HG03342 (cell line): Measurements from ENCODE around the gene RNF212B.
A peak's percentile ranks its signal among the peaks of the same experiment; 100 is the strongest.

Experiments used
- ATAC-seq: cut with Tn5 transposase; IDR thresholded peaks from one replicate; pipeline ENCODE4 v1.9.1; 2021; ENCODE audit warnings: mild to moderate bottlenecking, moderate library complexity; ENCODE audit not compliant: unreplicated experiment

Gene RNF212B

DNA sequence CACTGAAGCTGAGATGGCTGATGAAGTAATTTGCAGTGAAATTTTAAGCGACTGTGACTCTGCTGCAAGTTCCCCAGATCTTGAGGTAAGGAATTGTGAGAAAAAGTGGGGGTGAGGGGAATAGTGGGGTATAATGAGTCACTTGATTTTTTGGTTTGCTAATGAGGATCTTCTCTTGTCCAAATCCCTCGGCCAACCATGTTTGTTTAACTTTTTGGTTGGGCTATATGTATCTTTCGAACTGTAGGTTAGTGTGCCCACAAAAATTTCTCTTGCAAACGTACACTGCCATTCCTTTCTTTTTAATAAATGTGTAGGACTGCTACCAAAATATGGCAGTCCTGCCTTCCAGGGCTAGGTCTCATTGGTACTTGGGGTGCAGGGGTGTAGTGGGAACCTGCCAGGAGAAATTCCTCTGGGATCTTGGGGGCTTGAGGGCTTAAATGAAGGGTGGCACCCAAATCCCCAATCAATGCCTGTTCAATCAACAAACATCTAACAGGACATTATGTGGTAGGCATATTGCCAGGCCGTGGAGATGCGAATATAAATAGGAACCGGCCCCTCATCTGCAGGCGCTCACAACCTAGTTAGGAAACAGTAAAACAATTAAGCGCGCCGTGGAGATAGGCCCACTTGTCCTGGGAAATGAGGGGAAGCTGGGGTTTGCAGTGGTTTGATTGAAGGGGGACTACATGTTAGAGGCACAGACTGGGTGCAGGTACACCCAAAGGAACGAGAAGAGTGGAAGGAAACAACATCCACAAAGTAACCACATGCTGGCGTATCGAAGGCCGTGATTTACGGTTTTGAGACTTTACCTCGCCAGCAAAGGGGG lies 82.2 kb downstream of the RNF212B start:
- no peak for ATAC-seq

DNA sequence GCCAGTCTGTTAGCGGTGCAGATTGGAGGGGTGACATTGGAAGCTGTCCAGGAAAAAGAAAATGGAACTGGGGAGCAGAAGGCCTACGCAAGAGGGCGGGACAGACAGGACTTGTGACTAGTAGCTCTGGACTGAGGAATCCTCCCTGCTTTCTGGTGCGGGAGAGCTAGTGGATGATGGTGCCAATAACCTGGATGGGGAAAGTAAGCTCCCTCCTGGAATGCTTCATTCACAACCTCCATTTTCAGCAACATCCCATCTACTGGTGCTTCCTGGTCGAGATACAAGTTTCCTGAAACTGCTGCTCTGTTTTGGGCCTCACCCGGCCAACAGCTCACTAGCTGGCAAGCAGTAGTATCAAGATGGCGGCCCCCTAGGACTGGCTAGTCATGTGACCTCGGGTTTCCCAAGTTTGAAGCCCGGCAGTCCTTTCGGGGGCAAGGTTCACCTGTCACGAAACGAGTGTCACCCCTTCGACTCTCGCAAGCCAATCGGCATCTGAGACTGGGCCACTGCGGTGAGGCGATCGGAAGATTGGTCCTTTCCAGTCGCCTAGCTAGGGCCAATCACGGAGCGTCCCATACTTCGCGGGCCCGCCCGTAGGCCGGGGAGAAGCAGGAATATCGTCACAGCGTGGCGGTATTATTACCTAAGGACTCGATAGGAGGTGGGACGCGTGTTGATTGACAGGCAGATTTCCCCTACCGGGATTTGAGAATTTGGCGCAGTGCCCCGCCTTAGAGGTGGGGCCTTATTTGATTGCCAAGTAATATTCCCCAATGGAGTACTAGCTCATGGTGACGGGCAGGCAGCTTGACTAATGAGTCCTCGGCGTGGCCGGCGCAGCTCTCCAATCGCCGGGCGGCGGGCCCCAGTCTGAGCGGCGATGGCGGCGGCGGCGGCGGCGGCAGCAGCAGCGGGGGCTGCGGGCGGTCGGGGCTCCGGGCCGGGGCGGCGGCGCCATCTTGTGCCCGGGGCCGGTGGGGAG lies 83.1 kb downstream of the RNF212B start, which contains the start of gene PABPN1:
PABPN1 (plus strand) TSS at position 874 of the 988 bp plus-strand sequence; CDS start at position 887, 13 bp downstream.
- peak; percentile 88 for ATAC-seq

DNA sequence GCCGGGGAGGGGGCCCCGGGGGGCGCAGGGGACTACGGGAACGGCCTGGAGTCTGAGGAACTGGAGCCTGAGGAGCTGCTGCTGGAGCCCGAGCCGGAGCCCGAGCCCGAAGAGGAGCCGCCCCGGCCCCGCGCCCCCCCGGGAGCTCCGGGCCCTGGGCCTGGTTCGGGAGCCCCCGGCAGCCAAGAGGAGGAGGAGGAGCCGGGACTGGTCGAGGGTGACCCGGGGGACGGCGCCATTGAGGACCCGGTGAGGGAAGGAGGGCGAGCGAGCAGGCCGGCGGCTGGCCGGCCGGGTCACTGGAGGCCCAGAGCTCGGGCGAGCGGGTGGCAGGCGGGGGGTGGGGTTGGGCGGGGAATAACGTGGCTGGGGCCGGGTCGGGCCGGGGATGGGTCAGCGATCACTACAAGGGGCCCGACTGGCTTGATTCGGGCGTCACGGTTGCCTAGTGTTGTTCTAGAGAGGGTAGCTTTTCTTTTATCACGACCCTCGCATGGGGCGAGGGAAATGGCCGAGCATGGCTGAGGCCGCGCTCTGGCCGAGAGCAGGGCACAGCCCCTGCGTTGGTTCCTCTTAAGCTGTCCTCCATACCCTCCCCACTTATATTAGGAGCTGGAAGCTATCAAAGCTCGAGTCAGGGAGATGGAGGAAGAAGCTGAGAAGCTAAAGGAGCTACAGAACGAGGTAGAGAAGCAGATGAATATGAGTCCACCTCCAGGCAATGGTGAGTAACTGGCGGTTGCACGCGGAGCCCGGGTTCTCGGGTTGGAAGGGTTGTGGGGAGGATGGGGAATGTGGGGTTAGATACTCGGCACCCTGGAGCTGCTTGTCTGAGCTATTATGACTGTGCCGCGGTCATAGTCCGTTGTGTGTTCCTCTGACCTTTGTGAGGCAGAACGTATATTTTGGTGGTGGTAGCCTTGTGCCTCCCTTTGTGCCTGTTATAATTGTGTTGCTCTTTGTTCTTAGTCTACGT lies 84.1 kb downstream of the RNF212B start:
- ATAC-seq = peak; percentile 1
